Putamen (tissue), 1 donor: ENCODE measurements around the gene NAA40.

Source experiments
- DNase-seq: peaks from one replicate; pipeline ENCODE4 v3.0.0-alpha.2; 2016; ENCODE audit warnings: low spot score

NAA40 gene

GRCh38 chr11:63986932-63987513, 48.2 kb downstream of the NAA40 start:
- no peak for DNase-seq

GRCh38 chr11:63991558-63991957, 52.8 kb downstream of the NAA40 start:
- DNase-seq: no peak

DNA sequence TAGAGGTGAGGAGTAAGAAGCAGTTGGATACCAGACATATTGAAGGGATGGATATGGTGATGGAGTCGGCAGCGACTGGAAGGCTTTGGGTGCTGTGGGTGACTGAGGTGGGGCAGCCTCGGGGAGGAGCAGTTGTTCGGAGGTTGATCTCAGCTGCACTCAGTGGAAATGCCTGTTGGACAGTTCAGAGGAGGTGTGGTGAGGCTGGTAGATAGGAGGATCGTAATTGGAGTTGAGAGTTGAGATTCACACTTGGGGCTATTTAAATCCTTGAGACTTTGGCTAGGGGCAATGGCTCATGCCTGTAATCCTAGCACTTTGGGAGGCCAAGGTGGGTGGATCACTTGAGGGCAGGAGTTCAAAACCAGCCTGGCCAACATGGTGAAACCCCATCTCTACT, 54.3 kb downstream of the NAA40 start:
- no peak for DNase-seq

GRCh38 chr11:63993993-63994392, 55.2 kb downstream of the NAA40 start:
- no peak for DNase-seq

DNA sequence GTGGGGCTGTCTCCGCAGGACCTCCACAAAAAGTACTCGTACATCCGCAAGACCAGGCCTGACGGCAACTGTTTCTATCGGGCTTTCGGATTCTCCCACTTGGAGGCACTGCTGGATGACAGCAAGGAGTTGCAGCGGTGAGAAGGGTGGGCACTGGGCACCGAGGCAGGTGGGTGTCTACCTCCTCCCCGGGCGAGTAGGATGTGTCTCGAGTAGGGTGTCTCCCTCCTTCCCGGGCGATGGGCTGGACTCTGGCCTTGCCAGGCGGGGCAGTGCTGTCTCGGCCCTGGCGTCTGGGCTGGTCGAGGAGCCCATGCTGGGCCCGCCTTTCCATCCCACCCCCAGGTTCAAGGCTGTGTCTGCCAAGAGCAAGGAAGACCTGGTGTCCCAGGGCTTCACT, 57.7 kb downstream of the NAA40 start:
- DNase-seq: no peak

GRCh38 chr11:63997104-63997700, 58.4 kb downstream of the NAA40 start:
- DNase-seq: no peak

DNA sequence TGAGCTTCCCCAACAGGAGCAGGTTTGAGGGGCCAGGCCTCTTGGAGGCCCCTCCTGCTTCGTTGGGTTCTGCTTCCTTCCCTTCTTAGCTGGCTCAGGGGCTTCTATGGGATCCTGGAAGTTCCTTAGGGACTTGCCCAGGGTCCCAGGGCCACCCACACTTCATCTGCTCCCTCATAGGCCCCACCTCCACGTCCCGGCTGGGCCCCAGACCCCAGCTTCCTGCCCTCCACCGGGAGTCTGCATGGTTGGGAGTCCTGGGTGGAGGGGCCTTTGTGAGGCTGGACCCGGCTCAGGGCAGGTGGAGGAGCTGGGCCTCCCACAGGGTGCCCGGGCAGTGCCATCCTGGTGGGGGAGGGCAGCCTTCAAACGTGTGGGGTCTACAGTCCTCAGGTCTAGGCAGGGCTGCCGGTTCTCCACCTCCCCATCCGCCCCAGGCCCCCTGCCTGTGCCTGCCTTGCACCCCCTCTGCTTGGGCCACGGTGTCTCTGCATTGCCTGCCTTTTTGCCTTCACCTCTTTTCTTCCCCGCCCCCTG, 59.1 kb downstream of the NAA40 start:
- no peak for DNase-seq

DNA sequence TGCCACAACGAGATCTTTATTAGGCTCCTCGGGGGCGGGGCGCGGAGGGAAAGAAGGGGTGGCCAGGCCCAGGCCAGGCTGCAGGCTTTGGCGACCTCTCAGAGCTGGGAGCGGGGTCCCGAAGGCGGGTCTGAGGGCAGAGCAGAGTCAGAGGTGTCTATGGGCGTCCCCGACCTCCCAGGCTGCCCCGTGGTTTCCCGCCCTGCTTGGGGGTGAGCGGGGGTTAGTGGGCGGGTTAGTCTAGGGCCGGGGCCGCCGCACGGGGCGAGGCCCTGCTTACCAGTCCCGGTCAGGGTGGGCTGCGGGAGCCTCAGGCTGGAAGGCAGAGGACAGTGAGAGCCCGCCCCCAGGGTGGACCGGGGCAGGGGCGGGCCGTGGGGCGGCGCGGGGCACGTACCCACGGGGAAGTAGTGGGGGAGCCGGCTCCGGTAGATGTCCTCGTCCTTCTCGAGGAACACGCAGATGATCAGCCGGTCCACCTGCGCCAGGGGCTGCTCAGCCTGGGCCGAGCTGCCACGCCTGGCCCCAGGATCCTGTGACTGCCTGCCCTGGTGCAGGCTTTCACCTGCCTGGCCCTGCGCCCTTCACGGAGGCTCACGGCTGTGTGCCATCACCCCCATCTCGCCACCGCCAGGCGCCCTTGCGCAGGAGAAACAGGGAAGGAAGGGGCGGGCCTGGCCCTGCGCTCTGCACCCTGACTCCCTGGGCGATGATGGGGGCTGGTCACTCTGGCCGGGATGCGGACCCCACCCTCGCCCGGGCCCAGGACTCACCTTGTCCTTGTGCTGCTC, 60.0 kb downstream of the NAA40 start:
- DNase-seq: no peak

DNA sequence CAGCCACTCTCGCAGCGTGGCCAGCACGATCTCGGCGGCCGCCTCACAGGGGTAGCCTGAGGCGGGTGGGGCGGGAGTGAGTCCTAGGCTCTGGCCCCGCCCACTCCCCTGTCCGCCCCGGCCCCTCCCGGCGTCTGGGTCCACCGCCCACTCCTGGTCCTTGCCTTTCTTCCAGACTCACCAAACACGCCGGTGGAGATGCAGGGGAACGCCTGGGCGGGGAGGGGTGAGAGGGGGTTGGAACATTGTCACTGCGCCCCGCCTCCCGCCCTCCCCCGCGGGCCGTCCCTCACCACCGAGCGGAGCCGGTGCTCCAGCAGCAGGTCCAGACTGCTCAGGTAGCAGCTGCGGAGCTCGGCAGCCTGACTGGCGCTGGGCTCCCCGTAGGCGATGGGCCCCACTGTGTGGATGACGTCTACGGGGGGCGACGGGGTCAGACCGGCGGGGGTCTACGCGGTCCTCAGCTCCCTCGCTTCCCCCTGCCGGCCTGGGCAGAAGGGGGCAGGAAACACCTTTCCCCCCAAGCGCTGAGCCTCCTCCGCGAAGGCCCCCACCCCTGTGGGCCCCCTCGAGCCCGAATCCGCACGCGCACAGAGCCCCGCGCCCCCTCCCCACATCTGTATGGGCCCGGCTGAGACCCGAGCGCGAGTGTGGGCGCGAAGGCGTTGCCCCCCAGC, 60.7 kb downstream of the NAA40 start:
- no peak for DNase-seq

DNA sequence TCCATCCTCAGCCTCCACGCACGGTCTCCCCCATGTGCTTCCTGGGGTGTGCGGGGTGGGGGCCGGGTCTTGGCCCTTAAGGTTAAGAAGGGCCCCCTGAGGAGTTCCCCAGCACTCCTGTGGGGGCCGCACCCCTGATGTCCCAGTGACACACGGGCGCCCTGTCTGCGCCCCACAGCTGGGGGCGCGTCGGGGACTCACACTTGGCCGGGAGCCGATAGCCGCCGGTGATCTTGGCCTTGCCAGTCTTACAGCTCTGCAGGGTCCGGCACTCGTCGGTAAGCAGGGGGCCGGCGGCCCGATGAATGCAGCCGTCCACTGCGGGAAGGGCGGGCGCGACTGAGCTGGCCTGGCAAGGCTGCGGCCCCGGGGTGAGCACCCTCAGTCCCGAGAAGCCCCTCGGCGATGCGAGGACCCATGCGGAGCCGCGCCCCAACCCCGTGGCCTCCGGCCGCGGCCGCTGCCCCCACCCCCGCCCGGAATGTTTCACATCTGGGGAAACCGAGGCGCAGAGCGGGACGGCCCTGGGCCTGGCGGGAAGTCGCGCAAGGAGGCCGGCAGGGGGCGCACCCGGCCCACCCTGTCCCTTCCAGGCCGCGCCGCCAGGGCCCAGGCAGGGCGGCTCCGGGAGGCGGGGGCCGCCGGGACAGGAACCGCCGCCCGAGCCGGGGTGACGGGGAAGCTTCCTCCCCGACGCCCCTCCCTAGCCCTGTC, 61.4 kb downstream of the NAA40 start:
- peak; percentile 59 for DNase-seq

- no peak for DNase-seq
Observed at GRCh38 chr11:64000740-64001483, 62.1 kb downstream of the NAA40 start.

GRCh38 chr11:64001484-64002420, 63.0 kb downstream of the NAA40 start:
- no peak for DNase-seq

DNA sequence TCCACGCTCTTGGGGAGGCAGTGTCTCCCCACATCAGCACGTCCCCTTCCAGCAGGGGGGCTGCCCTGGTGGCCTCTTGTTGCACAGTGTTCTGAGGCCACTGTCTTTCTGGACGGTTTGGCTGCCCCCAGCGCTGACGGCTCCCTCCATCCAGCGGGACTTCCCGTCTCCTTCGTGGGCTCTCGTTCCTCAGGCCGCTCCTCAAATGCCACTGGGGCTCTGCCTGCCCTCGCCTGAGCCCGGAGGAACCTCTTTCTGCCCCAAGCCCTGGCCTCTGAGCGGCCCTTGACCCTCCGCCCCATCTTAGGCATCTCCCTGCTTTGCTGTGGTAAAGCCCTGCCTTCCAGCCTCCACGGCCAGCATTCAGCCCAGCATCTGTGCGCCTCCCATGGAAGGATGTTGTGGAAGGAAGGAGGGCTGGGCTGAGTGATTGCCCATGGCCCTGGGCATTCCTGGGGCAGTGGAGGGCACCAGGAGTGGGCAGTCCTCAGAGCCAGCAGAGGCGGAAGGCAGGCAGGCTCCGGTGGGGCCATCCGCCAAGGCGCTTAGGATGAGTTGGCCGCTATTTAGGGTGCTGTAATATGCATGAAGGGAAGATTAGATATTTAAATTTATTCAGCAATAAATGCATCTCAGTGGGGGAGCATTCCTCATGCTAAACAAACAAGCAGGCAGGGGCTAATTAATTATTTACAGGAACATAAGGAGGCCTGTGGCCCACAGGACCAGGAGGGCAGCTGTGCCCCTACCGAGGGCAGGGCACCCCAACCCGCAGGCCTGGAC, 65.2 kb downstream of the NAA40 start:
- no peak for DNase-seq

- DNase-seq: no peak
Observed at GRCh38 chr11:64004590-64004984, 65.8 kb downstream of the NAA40 start.

DNA sequence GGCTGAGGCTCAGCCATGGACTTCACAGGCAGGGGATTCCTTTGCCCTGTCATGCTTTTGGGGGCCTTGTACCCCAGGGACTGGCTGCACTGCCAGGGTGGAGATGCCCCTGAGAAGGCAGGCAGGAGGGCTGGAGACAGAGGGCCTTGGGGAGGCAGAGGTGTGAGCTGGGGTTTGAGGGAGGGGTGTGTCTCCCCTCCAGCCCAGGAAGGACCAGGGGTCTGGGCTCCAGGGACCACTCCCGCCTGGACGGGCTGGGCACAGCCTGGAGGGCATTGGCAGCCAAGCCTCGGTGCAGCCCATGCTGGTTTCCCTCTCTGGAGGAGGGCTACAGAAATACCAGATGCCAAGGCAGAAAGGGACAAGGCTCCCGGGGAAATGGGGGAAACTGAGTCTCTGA, 66.9 kb downstream of the NAA40 start:
- DNase-seq: no peak

GRCh38 chr11:64006398-64006797, 67.6 kb downstream of the NAA40 start:
- no peak for DNase-seq
